HepG2 (cell line): ENCODE measurements around the gene C12orf60. TPM values are rescaled to one million over a fixed set of nuclear protein-coding genes. Genes with fewer than 3 reads are reported as not detected.

ENCODE experiments used
- BORCS8-MEF2B ChIP-seq: sonication (generic); formaldehyde crosslinking; IDR thresholded peaks from 2 replicates; pipeline ENCODE4 v1.8.0; 2022; ENCODE audit warnings: mild to moderate bottlenecking, missing genetic modification reagents
- CEBPG ChIP-seq: IDR thresholded peaks from 2 replicates; pipeline ENCODE4 v1.6.1; 2016
- E2F1 ChIP-seq: sonication (generic); formaldehyde crosslinking; IDR thresholded peaks from 2 replicates; pipeline ENCODE4 v1.5.0; 2020; ENCODE audit warnings: missing genetic modification reagents
- FOXO1 ChIP-seq: sonication (generic); formaldehyde crosslinking; IDR thresholded peaks from 2 replicates; pipeline ENCODE4 v1.4.0; 2020; ENCODE audit warnings: missing genetic modification reagents
- KAT7 ChIP-seq: IDR thresholded peaks from 2 replicates; pipeline ENCODE4 v1.6.1; 2018; ENCODE audit warnings: borderline replicate concordance, missing compliant biosample characterization
- MAFK ChIP-seq, 2 experiments: IDR thresholded peaks in 1 of 2; conservative IDR thresholded peaks in 1 of 2; 2 replicates each; pipeline ENCODE4 v1.6.1; 2011; ENCODE audit warnings: improper control_type of control experiment in 2 of 2, low read length in 2 of 2
- NFYB ChIP-seq: sonication (generic); formaldehyde crosslinking; IDR thresholded peaks from 2 replicates; pipeline ENCODE4 v1.4.0; 2020; ENCODE audit warnings: missing genetic modification reagents
- PHF20 ChIP-seq: sonication (generic); formaldehyde crosslinking; IDR thresholded peaks from 2 replicates; pipeline ENCODE4 v1.5.0; 2020; ENCODE audit warnings: mild to moderate bottlenecking, missing genetic modification reagents
- POLR2A ChIP-seq, 2 experiments: IDR thresholded peaks; 2 replicates each; pipeline ENCODE4 v1.6.1; 2011; ENCODE audit warnings: low read depth in 2 of 2, low read length in 2 of 2, mild to moderate bottlenecking in 1 of 2, moderate library complexity in 1 of 2; ENCODE audit not compliant: insufficient read depth in 1 of 2
- RFX3 ChIP-seq: IDR thresholded peaks from 2 replicates; pipeline ENCODE4 v1.6.1; 2016; ENCODE audit warnings: missing biosample characterization, missing genetic modification reagents
- SOX5 ChIP-seq: IDR thresholded peaks from 2 replicates; pipeline ENCODE4 v1.6.1; 2016; ENCODE audit warnings: borderline replicate concordance
- ZBTB38 ChIP-seq: sonication (generic); formaldehyde crosslinking; IDR thresholded peaks from 2 replicates; pipeline ENCODE4 v1.5.1; 2020; ENCODE audit warnings: mild to moderate bottlenecking, missing genetic modification reagents
- ZFY ChIP-seq: sonication (generic); formaldehyde crosslinking; IDR thresholded peaks from 2 replicates; pipeline ENCODE4 v1.4.0; 2020; ENCODE audit warnings: missing genetic modification reagents
- ZNF44 ChIP-seq: sonication (generic); formaldehyde crosslinking; IDR thresholded peaks from 2 replicates; pipeline ENCODE4 v1.5.1; 2020; ENCODE audit warnings: mild to moderate bottlenecking, missing genetic modification reagents
- ZNF441 ChIP-seq: sonication (generic); formaldehyde crosslinking; IDR thresholded peaks from 2 replicates; pipeline ENCODE4 v1.7.0; 2021; ENCODE audit warnings: missing genetic modification reagents, borderline replicate concordance
- ZNF460 ChIP-seq: sonication (generic); formaldehyde crosslinking; IDR thresholded peaks from 2 replicates; pipeline ENCODE4 v1.5.1; 2020; ENCODE audit warnings: missing genetic modification reagents, mild to moderate bottlenecking, borderline replicate concordance
- ZNF580 ChIP-seq: IDR thresholded peaks from 2 replicates; pipeline ENCODE4 v1.6.1; 2016; ENCODE audit warnings: low read depth, borderline replicate concordance
- ZNF687 ChIP-seq: sonication (generic); formaldehyde crosslinking; IDR thresholded peaks from 2 replicates; pipeline ENCODE4 v1.5.1; 2020; ENCODE audit warnings: mild to moderate bottlenecking, missing genetic modification reagents, moderate library complexity
- ZNF709 ChIP-seq: sonication (generic); formaldehyde crosslinking; IDR thresholded peaks from 2 replicates; pipeline ENCODE4 v1.5.0; 2020; ENCODE audit warnings: mild to moderate bottlenecking, missing genetic modification reagents
- ZNF737 ChIP-seq: sonication (generic); formaldehyde crosslinking; IDR thresholded peaks from 2 replicates; pipeline ENCODE4 v1.5.0; 2020; ENCODE audit warnings: missing genetic modification reagents, mild to moderate bottlenecking, borderline replicate concordance
- ZNF770 ChIP-seq: sonication (generic); formaldehyde crosslinking; IDR thresholded peaks from 2 replicates; pipeline ENCODE4 v1.5.0; 2020; ENCODE audit warnings: mild to moderate bottlenecking, missing genetic modification reagents
- ZNF782 ChIP-seq: sonication (generic); formaldehyde crosslinking; IDR thresholded peaks from 2 replicates; pipeline ENCODE4 v1.4.0; 2020; ENCODE audit warnings: missing genetic modification reagents, mild to moderate bottlenecking, borderline replicate concordance
- ZNF878 ChIP-seq: sonication (generic); formaldehyde crosslinking; IDR thresholded peaks from 2 replicates; pipeline ENCODE4 v1.8.1; 2023; ENCODE audit warnings: mild to moderate bottlenecking, missing genetic modification reagents, moderate library complexity
- polyA plus RNA-seq, 8 experiments: library from polyadenylated mRNA; depleted of rRNA in 3 of 8; stranded (reverse) in 7 of 8; unstranded in 1 of 8; fragments of >200 nt; fragmentation: Illumina TruSeq in 4 of 8; extraction: Trizol in 4 of 8; gene quantifications; 2 replicates each; pipeline versions ENCODE4 v1.2.1 to v1.2.3, GENCODE V29; 2011 to 2016; ENCODE audit warnings: low read depth in 4 of 8, missing spikeins in 1 of 8, mixed read lengths in 1 of 8; ENCODE audit not compliant: insufficient read depth in 1 of 8
- total RNA-seq, 5 experiments: library from RNA; depleted of rRNA; stranded (reverse); fragments of >200 nt; fragmentation: Illumina TruSeq; extraction: Trizol; gene quantifications; 2 replicates each; pipeline ENCODE4 v1.2.3, GENCODE V29; 2016; ENCODE audit warnings: low read depth in 1 of 5

C12orf60 gene
- total and polyA plus RNA-seq, 2 of the 13 experiments (the other 11 are each of a cell fraction or from before 2014, with no cell fraction given), result 0.55 to 1.4 TPM

GRCh38 chr12:14774906-14775635, 28.4 kb upstream of the C12orf60 start (continued):
- TF ChIP-seq ZNF687 (CRISPR knock-in tag) (peak; percentile 44), FOXO1 (no peak), NFYB (CRISPR knock-in tag) (no peak), SOX5 (no peak), ZNF580 (CRISPR knock-in tag) (no peak), ZNF44 (CRISPR knock-in tag) (no peak), BORCS8-MEF2B (CRISPR knock-in tag) (no peak), MAFK (conservative IDR thresholded peaks at IDR 0.05 in 1 of 2, IDR thresholded peaks at IDR 0.05 in 1 of 2; ENCODE audit: low read length in 2 of 2) (no peak), ZFY (CRISPR knock-in tag) (0 out of 2 replicates have a peak, but pooled peaks have one; percentile 35), ZNF709 (CRISPR knock-in tag) (no peak), RFX3 (CRISPR knock-in tag) (no peak), ZNF770 (CRISPR knock-in tag) (0 out of 2 replicates have a peak, but pooled peaks have one; percentile 11), KAT7 (CRISPR knock-in tag) (no peak), PHF20 (CRISPR knock-in tag) (no peak), ZNF737 (CRISPR knock-in tag) (no peak), ZNF878 (CRISPR knock-in tag) (no peak), E2F1 (CRISPR knock-in tag) (no peak), ZNF782 (CRISPR knock-in tag) (no peak), CEBPG (CRISPR knock-in tag) (peak; percentile 69), ZNF441 (CRISPR knock-in tag) (no peak), ZBTB38 (CRISPR knock-in tag) (no peak), ZNF460 (CRISPR knock-in tag) (no peak), POLR2A (IDR thresholded peaks at IDR 0.05; ENCODE audit: insufficient read depth in 1 of 2, low read depth in 2 of 2, low read length in 2 of 2) (peak in 1 of 2 experiments; percentile 26; a peak in 1 of 4 replicates)
